G401.6 (cell line): ENCODE measurements around the gene BEND2.

Experiments used
- FAIRE-seq: peaks from 2 replicates; lab custom pipeline; 2012; peaks lifted over from hg19 to GRCh38; lab: Jason Lieb, UNC

Gene BEND2

GRCh38 chrX:18136816-18137215, 83.9 kb downstream of the BEND2 start:
- no peak for FAIRE-seq

- FAIRE-seq, result no peak
Observed at GRCh38 chrX:18133605-18134004, 87.1 kb downstream of the BEND2 start.

- FAIRE-seq, result no peak
Observed at GRCh38 chrX:18129690-18130089, 91.0 kb downstream of the BEND2 start.

GRCh38 chrX:18126971-18127370, 93.7 kb downstream of the BEND2 start:
- no peak for FAIRE-seq

GRCh38 chrX:18119856-18120255, 100.8 kb downstream of the BEND2 start:
- no peak for FAIRE-seq
